K562 (cell line): Measurements from ENCODE around the gene ENOSF1. TPM values are rescaled to one million over a fixed set of nuclear protein-coding genes. Genes with fewer than 3 reads are reported as not detected.
A peak's percentile ranks its signal among the peaks of the same experiment; 100 is the strongest.

Experiments
- BHLHE40 ChIP-seq: IDR thresholded peaks from 2 replicates; pipeline ENCODE4 v1.6.1; 2011; ENCODE audit warnings: low read length, improper control_type of control experiment
- CBFA2T2 ChIP-seq: fragments of 450-650 bp; conservative IDR thresholded peaks from 2 replicates; pipeline ENCODE4 v1.6.1; 2017; ENCODE audit warnings: mild to moderate bottlenecking
- FOXJ2 ChIP-seq: fragments of 200-800 bp; sonication (Bioruptor generic); IDR thresholded peaks from 2 replicates; pipeline ENCODE4 v1.6.1; 2016; ENCODE audit warnings: missing genetic modification characterization, missing compliant biosample characterization
- FOXK1 ChIP-seq: sonication (generic); formaldehyde crosslinking; IDR thresholded peaks from 2 replicates; pipeline ENCODE4 v1.8.0; 2022; ENCODE audit warnings: missing genetic modification reagents, mild to moderate bottlenecking, borderline replicate concordance
- MED1 ChIP-seq: sonication (generic); formaldehyde crosslinking; IDR thresholded peaks from 2 replicates; pipeline ENCODE4 v1.8.1; 2023; ENCODE audit warnings: missing genetic modification reagents, borderline replicate concordance
- MIER1 ChIP-seq: fragments of 450-650 bp; IDR thresholded peaks from 2 replicates; pipeline ENCODE4 v1.6.1; 2016; ENCODE audit warnings: antibody characterized with exemption, mild to moderate bottlenecking, low read depth
- NCOA1 ChIP-seq: fragments of 450-650 bp; IDR thresholded peaks from 2 replicates; pipeline ENCODE4 v1.6.1; 2016; ENCODE audit warnings: low read depth
- RAD21 ChIP-seq, 2 experiments: fragments of 250-450 bp in 1 of 2; fragments of 450-650 bp in 1 of 2; sonication (Bioruptor Pico) in 1 of 2; formaldehyde crosslinking in 1 of 2; IDR thresholded peaks in 1 of 2; conservative IDR thresholded peaks in 1 of 2; 2 replicates each; pipeline versions ENCODE4 v1.4.0 to v1.8.0; 2020 to 2022; ENCODE audit warnings: mild to moderate bottlenecking in 2 of 2, moderate library complexity in 1 of 2
- RBM39 ChIP-seq: fragments of 200-400 bp; formaldehyde crosslinking; optimal IDR thresholded peaks from 2 replicates; pipeline ENCODE3; 2018; ENCODE audit warnings: low read depth, low read length
- SMARCB1 ChIP-seq: IDR thresholded peaks from 2 replicates; pipeline ENCODE4 v1.6.1; 2011; ENCODE audit warnings: improper control_type of control experiment, low read depth; ENCODE audit not compliant: insufficient read length
- TAF15 ChIP-seq: fragments of 200-400 bp; formaldehyde crosslinking; IDR thresholded peaks from 2 replicates; pipeline ENCODE4 v1.6.1; 2017; ENCODE audit warnings: mild to moderate bottlenecking, low read depth, low read length, moderate library complexity
- USF1 ChIP-seq: sonication (generic); formaldehyde crosslinking; IDR thresholded peaks from 2 replicates; pipeline ENCODE4 v1.9.0; 2022; ENCODE audit warnings: mild to moderate bottlenecking, missing genetic modification reagents
- ZBTB11 ChIP-seq, 3 experiments: fragments of 200-800 bp in 1 of 3; fragments of 250-450 bp in 1 of 3; fragments of 450-650 bp in 1 of 3; sonication (Bioruptor Pico) in 1 of 3; sonication (Bioruptor generic) in 1 of 3; formaldehyde crosslinking in 1 of 3; IDR thresholded peaks; 2 replicates each; pipeline versions ENCODE4 v1.6.1 to v1.8.0; 2016 to 2022; ENCODE audit warnings: mild to moderate bottlenecking in 2 of 3, missing genetic modification characterization in 2 of 3, missing compliant biosample characterization in 1 of 3, moderate library complexity in 1 of 3
- ZBTB8A ChIP-seq: fragments of 450-650 bp; IDR thresholded peaks from 2 replicates; pipeline ENCODE4 v1.6.1; 2018; ENCODE audit warnings: mild to moderate bottlenecking, moderate library complexity; ENCODE audit not compliant: partially characterized antibody
- ZKSCAN3 ChIP-seq: fragments of 250-450 bp; sonication (Bioruptor Pico); IDR thresholded peaks from 2 replicates; pipeline ENCODE4 v1.4.0; 2020
- ZNF324 ChIP-seq: fragments of 250-450 bp; sonication (Bioruptor Pico); IDR thresholded peaks from 2 replicates; pipeline ENCODE4 v1.4.0; 2020; ENCODE audit warnings: mild to moderate bottlenecking
- ZNF551 ChIP-seq: fragments of 250-450 bp; sonication (Bioruptor Pico); IDR thresholded peaks from 2 replicates; pipeline ENCODE4 v1.5.0; 2021; ENCODE audit warnings: mild to moderate bottlenecking, moderate library complexity
- ZSCAN32 ChIP-seq: fragments of 450-650 bp; formaldehyde crosslinking; IDR thresholded peaks from 2 replicates; pipeline ENCODE4 v1.4.0; 2020; ENCODE audit warnings: mild to moderate bottlenecking, moderate library complexity
- polyA plus RNA-seq, 8 experiments: library from polyadenylated mRNA; depleted of rRNA in 4 of 8; stranded (reverse) in 5 of 8; unstranded in 3 of 8; fragments of >200 nt; fragmentation: Nextera tagmentation in 2 of 8; fragmentation: Illumina TruSeq in 1 of 8; extraction: Ambion mirVana in 2 of 8; extraction: Trizol in 1 of 8; gene quantifications; 2 replicates each; pipeline versions ENCODE4 v1.2.1 to v1.2.3, GENCODE V29; 2011 to 2014; ENCODE audit warnings: inconsistent platforms in 1 of 8, missing spikeins in 1 of 8
- total RNA-seq, 7 experiments: library from RNA; depleted of rRNA in 6 of 7; stranded (reverse); fragments of >200 nt in 6 of 7; fragmentation: Illumina TruSeq in 2 of 7; extraction: Trizol in 2 of 7; gene quantifications; 2 replicates each; pipeline versions ENCODE4 v1.2.1 to v1.2.3, GENCODE V29; 2011 to 2021; ENCODE audit warnings: low replicate concordance in 1 of 7
- TF ChIP-seq, protein P1 (sequence below): fragments of 250-450 bp; sonication (Bioruptor Pico); IDR thresholded peaks from 2 replicates; pipeline ENCODE4 v1.5.0; 2021; ENCODE audit warnings: mild to moderate bottlenecking, moderate library complexity
- TF ChIP-seq, protein P2 (sequence below): conservative IDR thresholded peaks from 2 replicates; pipeline ENCODE4 v1.6.1; 2011; ENCODE audit warnings: low read depth, mild to moderate bottlenecking, low read length; ENCODE audit not compliant: control insufficient read depth

ENOSF1 gene
- total and polyA plus RNA-seq, 9 of the 15 experiments (the other 6 are each of a cell fraction or from before 2014, with no cell fraction given): 15.5 to 66.4 (median 46.5) TPM

DNA sequence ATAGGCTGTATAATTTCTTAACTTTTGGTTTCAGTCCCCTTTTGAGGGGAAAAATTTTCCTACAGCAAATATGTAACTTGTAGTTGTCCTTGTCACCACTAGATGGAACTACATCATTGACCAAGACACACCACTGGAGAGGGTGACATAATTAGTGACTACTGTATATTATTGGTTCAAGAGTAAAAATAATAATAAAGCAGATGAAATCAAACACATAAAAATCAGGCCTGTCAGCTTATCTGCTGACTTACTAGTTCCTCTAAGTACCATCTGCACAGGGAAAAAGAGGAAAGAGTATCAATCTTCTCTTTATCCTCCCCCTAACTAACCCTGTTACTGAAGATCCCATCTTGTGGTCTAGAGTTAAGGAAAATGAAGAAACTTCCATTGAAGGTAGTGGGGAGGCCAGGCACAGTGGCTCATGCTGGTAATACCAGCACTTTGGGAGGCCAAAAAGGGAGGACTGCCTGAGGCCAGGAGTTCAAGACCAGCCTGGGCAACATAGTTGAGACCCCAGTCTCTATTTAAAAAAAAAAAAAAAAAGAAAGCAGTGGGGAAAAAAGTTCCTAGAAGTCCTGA is 29.6 kb upstream of the ENOSF1 start (continued):
- TF ChIP-seq RAD21 (CRISPR knock-in tag; conservative IDR thresholded peaks at IDR 0.05 in 1 of 2, IDR thresholded peaks at IDR 0.05 in 1 of 2) (peak; percentile 96 to 97), NCOA1 (no peak), ZBTB8A (no peak), MED1 (CRISPR knock-in tag) (no peak), ZSCAN32 (no peak), MIER1 (no peak), SMARCB1 (no peak), ZBTB11 (CRISPR knock-in tag; IDR thresholded peaks at IDR 0.05) (no peak), RBM39 (no peak), ZKSCAN3 (CRISPR knock-in tag) (no peak), ZNF551 (no peak), ZNF324 (no peak), USF1 (CRISPR knock-in tag) (no peak), CBFA2T2 (no peak), FOXK1 (no peak), TAF15 (no peak), BHLHE40 (no peak), FOXJ2 (no peak)
- TF ChIP-seq, protein P1, sequence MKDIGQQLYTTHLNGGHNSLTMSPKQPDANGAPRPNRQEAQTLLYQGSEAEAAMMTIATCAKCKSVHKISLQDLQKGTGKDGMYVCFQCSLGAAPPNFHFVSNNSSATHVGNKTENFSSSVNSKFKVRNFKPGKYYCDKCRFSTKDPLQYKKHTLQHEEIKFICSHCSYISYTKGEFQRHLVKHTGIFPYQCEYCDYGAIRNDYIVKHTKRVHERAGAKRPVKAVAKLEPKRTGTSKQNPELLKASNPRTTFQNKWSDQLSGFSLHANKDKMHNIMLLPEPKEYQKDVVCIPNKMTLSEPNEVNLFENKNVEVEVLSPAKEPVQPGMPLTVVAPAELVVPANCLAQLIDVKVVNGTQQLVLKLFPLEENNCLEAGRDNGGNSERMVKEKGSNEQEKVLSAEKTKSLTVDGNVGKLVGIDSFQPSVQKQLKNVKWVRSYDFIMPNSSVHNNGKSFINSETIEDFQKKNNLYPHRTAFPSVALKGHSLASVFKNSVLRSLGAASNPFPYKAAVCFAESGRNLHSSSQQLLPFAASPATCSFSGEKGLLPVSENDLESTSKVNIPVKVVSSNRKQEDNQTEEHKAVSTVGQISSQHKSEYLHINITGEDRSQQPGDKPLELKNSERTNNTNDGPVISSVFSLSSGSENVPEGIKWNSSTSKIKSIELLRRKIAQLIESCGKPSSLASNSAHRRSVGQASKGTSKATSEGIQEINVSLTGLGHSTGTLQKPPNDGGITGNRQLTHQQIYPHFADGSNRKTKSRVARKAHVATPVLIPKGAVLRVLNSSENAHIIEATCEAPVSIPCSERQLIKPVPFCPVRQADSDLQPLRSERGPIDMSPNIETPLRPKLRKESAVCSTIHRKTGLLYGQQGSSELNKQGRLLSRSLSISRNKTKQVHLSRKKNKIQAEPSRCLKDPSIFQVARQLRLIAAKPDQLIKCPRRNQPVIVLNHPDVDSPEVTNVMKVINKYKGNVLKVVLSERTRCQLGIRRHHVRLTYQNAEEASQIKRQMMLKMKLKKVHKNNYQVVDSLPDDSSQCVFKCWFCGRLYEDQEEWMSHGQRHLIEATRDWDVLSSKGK (CRISPR knock-in tag): no peak
- TF ChIP-seq, protein P2, sequence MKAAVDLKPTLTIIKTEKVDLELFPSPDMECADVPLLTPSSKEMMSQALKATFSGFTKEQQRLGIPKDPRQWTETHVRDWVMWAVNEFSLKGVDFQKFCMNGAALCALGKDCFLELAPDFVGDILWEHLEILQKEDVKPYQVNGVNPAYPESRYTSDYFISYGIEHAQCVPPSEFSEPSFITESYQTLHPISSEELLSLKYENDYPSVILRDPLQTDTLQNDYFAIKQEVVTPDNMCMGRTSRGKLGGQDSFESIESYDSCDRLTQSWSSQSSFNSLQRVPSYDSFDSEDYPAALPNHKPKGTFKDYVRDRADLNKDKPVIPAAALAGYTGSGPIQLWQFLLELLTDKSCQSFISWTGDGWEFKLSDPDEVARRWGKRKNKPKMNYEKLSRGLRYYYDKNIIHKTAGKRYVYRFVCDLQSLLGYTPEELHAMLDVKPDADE: no peak
